Right lobe of liver (tissue), 6 donors: ENCODE results near the gene KLHDC8B. TPM values are rescaled to one million over a fixed set of nuclear protein-coding genes. Genes with fewer than 3 reads are reported as not detected.
A peak's percentile ranks its signal among the peaks of the same experiment; 100 is the strongest.

Experiments used
- ATAC-seq, 4 donors: fragments of 200-7000 bp; cut with Tn5 transposase; one replicate each; pipeline ENCODE4 v1.9.1; 2020; ENCODE audit warnings: mild to moderate bottlenecking in 4 of 4, moderate library complexity in 4 of 4
- DNase-seq, 3 donors: peaks; one replicate each; pipeline ENCODE4 v3.0.0-alpha.2; 2020
- H3K27ac ChIP-seq, 3 donors: fragments of 200-600 bp; one replicate each; pipeline ENCODE4 v1.8.0; 2022
- H3K27me3 ChIP-seq, 2 donors: fragments of 200-600 bp; one replicate each; pipeline ENCODE4 v1.8.0; 2022
- H3K36me3 ChIP-seq, 4 donors: fragments of 200-600 bp; sonication (generic) in 1 of 4; one replicate each; pipeline versions ENCODE4 v1.5.1 to v1.8.0; 2017 to 2022; ENCODE audit warnings: control low read depth in 1 of 4
- H3K4me1 ChIP-seq, 4 donors: fragments of 200-600 bp; sonication (generic) in 1 of 4; one replicate each; pipeline versions ENCODE4 v1.5.1 to v1.8.0; 2017 to 2022; ENCODE audit warnings: control low read depth in 1 of 4
- H3K4me3 ChIP-seq, 3 donors: fragments of 200-600 bp; one replicate each; pipeline ENCODE4 v1.8.0; 2022
- H3K9me3 ChIP-seq, 4 donors: fragments of 200-600 bp; sonication (generic) in 1 of 4; one replicate each; pipeline versions ENCODE4 v1.5.1 to v1.8.0; 2017 to 2022; ENCODE audit warnings: control low read depth in 1 of 4
- POLR2A ChIP-seq: fragments of 450-650 bp; IDR thresholded peaks from one replicate; pipeline ENCODE4 v1.6.1; 2017; ENCODE audit warnings: antibody characterized with exemption, mild to moderate bottlenecking
- WGBS: methylation state at CpG from one replicate; pipeline ENCODE4 v1.1.6; 2018; ENCODE audit warnings: low coverage, low lambda C conversion rate; ENCODE audit not compliant: insufficient coverage; ENCODE audit errors: missing lambda C conversion rate; 5-methylcytosine and 5-hydroxymethylcytosine counted together
- intact Hi-C, 2 donors: fragments of 100-400 bp; cut with DNase I; formaldehyde crosslinking; loops; one replicate each; pipeline versions ENCODE4 v1.11.2 to v1.14.1; 2022
- total RNA-seq, 6 experiments: library from RNA; depleted of rRNA in 2 of 6; stranded (reverse); fragments of >200 nt in 2 of 6; fragmentation: NEBNext Ultra II Directional in 3 of 6; extraction: Animal tissue kit (Norgen Biotek cat#: 25700) in 3 of 6; gene quantifications; one replicate each; pipeline versions ENCODE4 v1.1.0 to v1.2.4, GENCODE V29; 2016 to 2023
- TF ChIP-seq, protein P1 (sequence below), 4 donors: fragments of 200-600 bp in 3 of 4; fragments of 450-650 bp in 1 of 4; IDR thresholded peaks; one replicate each; pipeline versions ENCODE4 v1.5.1 to v1.8.0; 2016 to 2022; ENCODE audit warnings: antibody characterized with exemption in 4 of 4, mild to moderate bottlenecking in 2 of 4
- donor health status: DM: no; HTN: yes; CAD: no.
- donor health status: DM: no; HTN: no; CAD: no.
- donor health status: DM: no; HTN: no; CAD: no.
- donor health status: DM: no; HTN: yes; CAD: no.
- donor health status: DM: no; HTN: yes; CAD: no.

Gene KLHDC8B
- total RNA-seq, 6 experiments from 2014 or later: 10.4 to 15.2 (median 11.5) TPM

DNA sequence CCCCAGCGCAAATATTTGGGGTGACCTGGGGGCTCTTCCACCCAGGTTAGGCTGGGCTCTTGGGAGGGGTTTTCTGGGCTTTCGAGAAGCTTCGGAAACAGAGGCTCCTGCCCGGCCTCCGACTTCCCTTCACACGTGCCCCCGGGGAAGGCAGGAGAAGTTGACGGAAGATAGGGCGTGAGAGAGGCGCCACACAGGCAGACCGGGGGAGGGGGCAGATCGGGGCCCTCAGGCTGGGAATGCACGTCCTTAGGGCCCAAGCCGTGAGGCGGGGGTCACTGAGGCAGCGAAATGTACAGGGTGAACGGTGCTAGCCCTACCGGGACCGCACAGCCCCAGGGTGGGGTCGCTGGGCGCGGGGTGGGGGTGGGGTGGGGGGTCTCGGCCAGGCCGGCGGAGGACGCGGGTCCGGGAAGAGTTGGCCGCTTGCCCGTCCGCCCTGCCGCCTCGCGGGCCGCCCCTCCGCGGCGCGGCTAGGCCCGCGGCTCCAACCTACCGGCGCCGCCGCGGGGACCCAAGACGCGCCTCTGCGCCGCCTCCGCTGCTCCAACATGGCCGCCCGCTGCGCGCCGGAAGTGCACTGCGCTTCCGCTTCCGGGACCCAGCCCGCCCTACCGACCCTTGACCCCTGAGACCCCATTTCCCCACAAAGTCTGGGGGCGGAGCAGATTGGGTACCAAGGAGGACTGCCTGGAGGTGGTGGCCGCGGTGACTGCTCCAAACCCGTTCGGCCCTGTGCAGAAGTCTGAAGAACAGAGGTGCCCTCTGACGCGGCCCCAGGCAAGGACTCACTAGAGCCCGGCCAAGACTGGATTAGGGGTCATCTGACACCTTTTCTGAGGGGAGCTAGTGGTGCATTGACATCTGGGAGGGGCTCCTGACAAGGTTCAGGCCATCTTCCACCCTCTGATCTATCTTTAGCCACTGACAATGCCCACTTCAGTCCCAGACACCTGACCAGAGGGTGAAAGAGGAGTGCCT is 5.3 kb upstream of the KLHDC8B start, which contains the start of gene CCDC71:
Gene CCDC71, minus strand, starts transcription at position 561 of the 981 bp plus-strand sequence. CDS start 2,123 bp downstream, outside the sequence.
- Histone ChIP-seq H3K9me3 (no peaks in the 10 kb centered on the region), H3K36me3 (peaks cover 0 to 13% (median 7%) of the 10 kb centered on the region in 4 donors), H3K27ac (peak within 1 kb of the TSS; percentile 82 to 84 (median 84)), H3K27me3 (no peaks in the 10 kb centered on the region), H3K4me1 (peaks cover 0 to 27% (median 13%) of the 10 kb centered on the region in 4 donors), H3K4me3 (peak within 1 kb of the TSS; percentile 85 to 92 (median 90))
- intact Hi-C loops: no loop called here
- 0% methylated on average over 4 of the region's 69 CpGs for WGBS
- ATAC-seq (peak; percentile 57 to 79 (median 68)), DNase-seq (peak; percentile 76 to 80 (median 78))
- TF ChIP-seq POLR2A: peak; percentile 58
- TF ChIP-seq, protein P1, sequence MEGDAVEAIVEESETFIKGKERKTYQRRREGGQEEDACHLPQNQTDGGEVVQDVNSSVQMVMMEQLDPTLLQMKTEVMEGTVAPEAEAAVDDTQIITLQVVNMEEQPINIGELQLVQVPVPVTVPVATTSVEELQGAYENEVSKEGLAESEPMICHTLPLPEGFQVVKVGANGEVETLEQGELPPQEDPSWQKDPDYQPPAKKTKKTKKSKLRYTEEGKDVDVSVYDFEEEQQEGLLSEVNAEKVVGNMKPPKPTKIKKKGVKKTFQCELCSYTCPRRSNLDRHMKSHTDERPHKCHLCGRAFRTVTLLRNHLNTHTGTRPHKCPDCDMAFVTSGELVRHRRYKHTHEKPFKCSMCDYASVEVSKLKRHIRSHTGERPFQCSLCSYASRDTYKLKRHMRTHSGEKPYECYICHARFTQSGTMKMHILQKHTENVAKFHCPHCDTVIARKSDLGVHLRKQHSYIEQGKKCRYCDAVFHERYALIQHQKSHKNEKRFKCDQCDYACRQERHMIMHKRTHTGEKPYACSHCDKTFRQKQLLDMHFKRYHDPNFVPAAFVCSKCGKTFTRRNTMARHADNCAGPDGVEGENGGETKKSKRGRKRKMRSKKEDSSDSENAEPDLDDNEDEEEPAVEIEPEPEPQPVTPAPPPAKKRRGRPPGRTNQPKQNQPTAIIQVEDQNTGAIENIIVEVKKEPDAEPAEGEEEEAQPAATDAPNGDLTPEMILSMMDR (IDR thresholded peaks at IDR 0.05): no peak

DNA sequence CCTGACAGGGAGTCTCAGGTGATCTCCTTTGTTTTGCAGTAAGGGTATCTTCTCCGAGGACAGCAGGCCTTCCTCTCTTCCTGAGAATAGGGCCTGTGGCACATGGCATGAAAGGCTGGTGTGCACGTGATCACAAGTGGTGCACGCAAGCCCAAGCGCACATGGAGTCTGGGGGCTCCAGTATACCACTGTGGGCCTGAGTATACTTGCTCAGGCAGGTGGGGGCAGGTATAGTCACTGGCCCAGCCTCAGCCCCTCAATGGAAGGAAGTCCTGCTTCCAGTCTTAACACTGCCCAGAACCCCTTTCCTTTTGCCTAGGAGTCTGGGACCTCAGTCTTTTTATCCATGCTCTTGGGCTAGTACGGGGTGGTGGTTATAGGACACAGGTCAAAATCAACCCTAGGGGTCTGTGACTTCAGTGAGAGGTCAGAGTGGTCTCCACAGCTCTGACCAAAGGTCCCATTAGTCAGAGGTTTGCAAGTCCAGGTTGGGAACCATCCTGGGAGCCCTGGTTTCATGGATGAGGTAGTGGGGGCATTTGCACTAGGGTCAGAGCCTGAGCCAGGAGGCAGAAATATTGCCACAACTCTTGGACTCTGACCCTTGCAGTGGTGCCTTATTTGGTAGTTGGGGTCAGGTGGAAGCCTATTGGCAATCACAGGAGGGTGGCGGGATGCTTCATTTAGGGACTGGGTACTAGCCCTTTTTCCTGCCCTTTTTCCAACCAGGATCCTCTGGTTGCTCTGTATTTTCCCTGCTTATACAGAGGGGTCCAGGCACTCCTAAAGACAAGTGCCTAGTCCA is 4.4 kb upstream of the KLHDC8B start:
- TF ChIP-seq, protein P1 (IDR thresholded peaks at IDR 0.05): no peak
- TF ChIP-seq POLR2A: peak; percentile 10
- intact Hi-C loops: no loop called here
- Histone ChIP-seq H3K36me3 (peaks cover 0 to 13% (median 7%) of the 10 kb centered on the region in 4 donors), H3K27me3 (no peaks in the 10 kb centered on the region), H3K27ac (peak overlapping the region in 2 of 3 donors; percentile 82 to 84), H3K4me1 (peaks cover 0 to 33% (median 14%) of the 10 kb centered on the region in 4 donors), H3K9me3 (no peaks in the 10 kb centered on the region), H3K4me3 (peak overlapping the region; percentile 85 to 92 (median 90))
- 48% methylated on average over 3 of the region's 6 CpGs for WGBS
- peak in 1 of 3 donors; percentile 70 for DNase-seq
- ATAC-seq: peak; percentile 35 to 69 (median 54)

GRCh38 chr3:49170744-49171118 is 667 bp upstream of the KLHDC8B start:
- Histone ChIP-seq H3K27me3 (no peaks in the 10 kb centered on the region), H3K4me3 (peak overlapping the region; percentile 74 to 78 (median 77)), H3K4me1 (peaks cover 0 to 29% (median 11%) of the 10 kb centered on the region in 4 donors), H3K36me3 (no peaks in the 10 kb centered on the region), H3K9me3 (no peaks in the 10 kb centered on the region), H3K27ac (peak overlapping the region; percentile 72 to 89 (median 72))
- intact Hi-C loops: no loop called here
- TF ChIP-seq, protein P1 (IDR thresholded peaks at IDR 0.05): no peak
- TF ChIP-seq POLR2A: no peak
- DNase-seq (no peak), ATAC-seq (no peak)
- 0% methylated on average over 1 of the region's 1 CpG for WGBS

- intact Hi-C loops: no loop called here
- no peaks in the 10 kb centered on the region for H3K36me3 ChIP-seq
- no peak for TF ChIP-seq POLR2A
- TF ChIP-seq, protein P1 (IDR thresholded peaks at IDR 0.05): no peak
- ATAC-seq (no peak), DNase-seq (no peak)
- H3K9me3 ChIP-seq: no peaks in the 10 kb centered on the region
- peaks cover 0 to 21% (median 7%) of the 10 kb centered on the region in 4 donors for H3K4me1 ChIP-seq
- H3K4me3 ChIP-seq: peak overlapping the region; percentile 74 to 78 (median 77)
- WGBS: 10% methylated on average over 2 of the region's 7 CpGs
- no peaks in the 10 kb centered on the region for H3K27me3 ChIP-seq
- H3K27ac ChIP-seq: peak overlapping the region; percentile 72 to 89 (median 72)
Observed at GRCh38 chr3:49171775-49172500, 540 bp downstream of the KLHDC8B start.
